Small intestine (tissue), 7 donors: ENCODE measurements around the gene CACTIN. TPM values are rescaled to one million over a fixed set of nuclear protein-coding genes. Genes with fewer than 3 reads are reported as not detected.

Source experiments
- DNase-seq, 2 donors: peaks; one replicate each; pipeline versions ENCODE4 v3.0.0 to v3.0.0-alpha.2; 2013
- FAIRE-seq: peaks from 2 replicates; lab custom pipeline; 2012; peaks lifted over from hg19 to GRCh38; lab: Jason Lieb, UNC
- H3K27ac ChIP-seq, 3 donors: one replicate each; pipeline ENCODE4 v1.5.1; 2013; ENCODE audit warnings: low read length in 2 of 3, mild to moderate bottlenecking in 2 of 3, control low read depth in 1 of 3, inconsistent platforms in 1 of 3, low read depth in 1 of 3, moderate library complexity in 1 of 3
- H3K27me3 ChIP-seq, 3 donors: one replicate each; pipeline ENCODE4 v1.6.1; 2013; ENCODE audit warnings: low read length in 3 of 3, inconsistent platforms in 1 of 3; ENCODE audit not compliant: control insufficient read depth in 3 of 3, insufficient read depth in 3 of 3
- H3K36me3 ChIP-seq, 3 donors: one replicate each; pipeline ENCODE4 v1.6.1; 2013; ENCODE audit warnings: low read length in 3 of 3, inconsistent platforms in 1 of 3, low read depth in 1 of 3, mild to moderate bottlenecking in 1 of 3, moderate library complexity in 1 of 3; ENCODE audit not compliant: control insufficient read depth in 3 of 3, insufficient read depth in 2 of 3
- H3K4me1 ChIP-seq, 3 donors: one replicate each; pipeline ENCODE4 v1.6.1; 2013; ENCODE audit warnings: low read length in 2 of 3, inconsistent platforms in 1 of 3, low read depth in 1 of 3, mild to moderate bottlenecking in 1 of 3, moderate library complexity in 1 of 3; ENCODE audit not compliant: control insufficient read depth in 3 of 3, insufficient read depth in 2 of 3
- H3K4me3 ChIP-seq, 3 donors: one replicate each; pipeline ENCODE4 v1.5.1; 2013; ENCODE audit warnings: low read length in 3 of 3, control low read depth in 1 of 3, inconsistent platforms in 1 of 3, low read depth in 1 of 3, mild to moderate bottlenecking in 1 of 3, moderate library complexity in 1 of 3
- H3K9me3 ChIP-seq, 2 donors: one replicate each; pipeline ENCODE4 v1.6.1; 2013; ENCODE audit warnings: low read depth in 1 of 2, low read length in 1 of 2; ENCODE audit not compliant: control insufficient read depth in 2 of 2, insufficient read depth in 1 of 2
- WGBS, 3 donors: extraction: QIAGEN DNeasy Blood & Tissue Kit; methylation state at CpG; one replicate each; pipeline ENCODE4 v1.1.7; 2013; 5-methylcytosine and 5-hydroxymethylcytosine counted together
- polyA plus RNA-seq, 4 donors: library from polyadenylated mRNA; stranded (reverse) in 3 of 4; unstranded in 1 of 4; fragments of 200-250 nt in 3 of 4; fragments of 120-200 nt in 1 of 4; gene quantifications; one replicate each; pipeline versions ENCODE4 v1.2.1 to v1.2.3, GENCODE V29; 2013
- donor health status: healthy with polysubstance abuse.
- donor health status: control.
- donor health status: control.
- donor health status: Bipolar disorder and iron deficiency.
- donor health status: healthy.

The CACTIN gene
- polyA plus RNA-seq, 4 donors: 11.9 to 16.9 (median 14.7) TPM

GRCh38 chr19:3637621-3638020 is 11.0 kb upstream of the CACTIN start:
- no peaks in the 10 kb centered on the region for H3K27me3 ChIP-seq
- 92 to 94% (median 92%) methylated on average over 16 to 23 of the region's 23 CpGs for WGBS, 3 donors
- no peaks in the 10 kb centered on the region for H3K4me1 ChIP-seq
- no peak overlapping the region for H3K4me3 ChIP-seq
- DNase-seq: no peak
- no peak for FAIRE-seq
- peaks cover 2 to 82% (median 6%) of the 10 kb centered on the region in 3 donors for H3K36me3 ChIP-seq
- no peak overlapping the region for H3K27ac ChIP-seq
- no peaks in the 10 kb centered on the region for H3K9me3 ChIP-seq

DNA sequence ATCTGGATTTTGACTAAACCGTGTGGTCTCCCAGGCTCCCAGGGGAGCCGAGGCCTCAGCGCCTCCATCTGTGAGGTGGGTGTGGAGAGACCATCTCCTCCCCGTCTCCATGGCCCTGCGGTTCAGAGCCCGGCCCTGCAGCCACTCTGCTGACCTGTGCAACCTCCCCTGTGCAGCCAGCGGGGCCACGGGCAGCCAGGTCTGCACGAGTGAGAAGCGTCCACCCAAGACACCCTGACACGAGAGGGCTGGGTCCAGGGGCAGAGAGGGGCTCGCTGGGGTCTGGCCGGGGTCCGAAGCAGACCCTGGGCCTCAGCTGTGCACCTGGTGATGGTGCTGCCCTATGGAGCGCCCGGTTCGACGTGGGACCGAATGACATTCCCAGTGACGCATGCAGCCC is 10.4 kb upstream of the CACTIN start:
- 90 to 93% (median 92%) methylated on average over 19 to 20 of the region's 20 CpGs for WGBS, 3 donors
- H3K27ac ChIP-seq: no peak overlapping the region
- DNase-seq: no peak
- no peaks in the 10 kb centered on the region for H3K4me1 ChIP-seq
- H3K27me3 ChIP-seq: no peaks in the 10 kb centered on the region
- no peak for FAIRE-seq
- H3K36me3 ChIP-seq: peaks cover 2 to 82% (median 11%) of the 10 kb centered on the region in 3 donors
- no peak overlapping the region for H3K4me3 ChIP-seq
- no peaks in the 10 kb centered on the region for H3K9me3 ChIP-seq

GRCh38 chr19:3636506-3636905 is 9.9 kb upstream of the CACTIN start:
- H3K4me1 ChIP-seq: no peaks in the 10 kb centered on the region
- FAIRE-seq: no peak
- H3K4me3 ChIP-seq: no peak overlapping the region
- no peak overlapping the region for H3K27ac ChIP-seq
- H3K27me3 ChIP-seq: no peaks in the 10 kb centered on the region
- peaks cover 2 to 82% (median 14%) of the 10 kb centered on the region in 3 donors for H3K36me3 ChIP-seq
- DNase-seq: no peak
- 91 to 95% (median 93%) methylated on average over 20 of the region's 20 CpGs for WGBS, 3 donors
- no peaks in the 10 kb centered on the region for H3K9me3 ChIP-seq

DNA sequence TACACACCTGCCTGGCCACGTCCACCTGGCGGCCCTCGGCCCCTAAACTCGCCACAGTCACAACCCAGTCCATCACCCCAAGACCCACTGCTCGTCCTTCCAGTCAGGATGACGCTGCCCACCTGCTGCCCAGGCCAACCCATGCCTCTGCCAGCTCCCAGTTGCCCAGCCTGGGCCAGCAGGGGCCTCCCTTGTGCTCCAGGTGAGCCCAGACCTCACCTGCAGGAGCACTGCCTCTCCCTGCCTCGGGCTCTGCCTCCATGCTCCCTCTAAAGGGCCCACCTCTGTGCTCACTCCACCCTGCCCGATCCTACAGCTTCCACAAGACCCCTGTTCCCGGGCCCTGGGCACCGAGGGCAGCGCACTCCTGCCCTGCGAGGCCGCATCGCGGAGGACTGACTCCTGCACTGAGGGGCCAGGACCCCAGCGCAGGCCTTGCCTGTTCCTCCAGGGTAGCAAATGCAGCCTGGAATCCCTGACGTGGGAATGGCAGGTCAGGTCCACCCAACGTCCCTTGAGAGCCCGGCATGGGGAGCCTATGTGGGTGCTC is 8.0 kb upstream of the CACTIN start:
- no peaks in the 10 kb centered on the region for H3K4me1 ChIP-seq
- FAIRE-seq (no peak), DNase-seq (no peak)
- 93% methylated on average over 19 of the region's 19 CpGs for WGBS, 3 donors
- H3K36me3 ChIP-seq: peaks cover 2 to 82% (median 12%) of the 10 kb centered on the region in 3 donors
- H3K27ac ChIP-seq: no peak overlapping the region
- no peaks in the 10 kb centered on the region for H3K9me3 ChIP-seq
- H3K27me3 ChIP-seq: no peaks in the 10 kb centered on the region
- H3K4me3 ChIP-seq: no peak overlapping the region

- Histone ChIP-seq H3K27me3 (no peaks in the 10 kb centered on the region), H3K27ac (no peak overlapping the region), H3K4me1 (no peaks in the 10 kb centered on the region), H3K4me3 (no peak overlapping the region), H3K36me3 (peaks cover under 1 to 72% (median 9%) of the 10 kb centered on the region in 3 donors), H3K9me3 (no peaks in the 10 kb centered on the region)
- FAIRE-seq: no peak
- DNase-seq: no peak
- WGBS, 3 donors: 86 to 90% (median 89%) methylated on average over 13 to 22 of the region's 22 CpGs
Measured at GRCh38 chr19:3633559-3633988, 7.0 kb upstream of the CACTIN start.

DNA sequence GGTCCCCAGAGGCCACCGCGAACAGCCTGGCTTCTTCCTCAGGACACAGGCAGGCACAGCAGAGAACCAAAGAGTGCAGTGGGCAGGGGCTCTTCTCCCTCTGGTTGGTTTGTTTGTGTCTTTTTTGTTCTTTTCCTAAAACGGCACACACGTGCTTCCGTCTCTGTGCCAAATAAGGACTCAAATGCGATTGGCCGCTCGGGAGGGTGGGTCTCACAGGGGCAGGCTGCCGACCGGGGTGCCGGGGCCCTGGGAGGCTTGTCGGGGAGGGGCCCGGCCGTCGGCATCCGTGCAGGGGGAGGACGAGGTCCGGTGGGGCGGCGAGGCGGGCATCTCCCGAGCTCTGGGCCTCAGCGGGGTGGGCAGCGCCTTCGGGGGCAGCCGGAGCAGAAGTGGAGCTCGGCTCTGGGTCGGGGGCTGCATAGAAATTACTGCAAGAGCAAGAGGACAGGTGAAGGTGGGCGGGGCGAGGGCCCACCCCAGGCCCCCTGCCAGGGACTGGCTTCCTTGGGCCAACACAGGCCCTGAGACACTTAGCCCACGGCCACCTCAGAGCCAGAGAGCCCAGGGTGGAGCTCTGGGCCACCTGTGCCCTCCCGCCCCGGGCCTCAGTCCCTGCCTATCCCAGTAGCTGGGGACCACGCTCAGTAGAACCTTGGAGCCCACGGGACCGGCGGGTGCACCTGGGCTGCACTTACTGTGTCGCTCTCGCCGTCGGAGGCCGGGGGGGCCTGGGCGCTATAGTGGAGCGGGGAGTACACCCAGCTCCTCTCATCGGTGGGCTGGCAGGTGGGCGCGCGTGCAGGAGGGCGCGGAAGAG is 6.4 kb upstream of the CACTIN start:
- DNase-seq (no peak), FAIRE-seq (no peak)
- H3K4me1 ChIP-seq: no peaks in the 10 kb centered on the region
- peaks cover 0 to 66% (median 9%) of the 10 kb centered on the region in 3 donors for H3K36me3 ChIP-seq
- no peak overlapping the region for H3K27ac ChIP-seq
- no peaks in the 10 kb centered on the region for H3K9me3 ChIP-seq
- 87 to 90% (median 89%) methylated on average over 38 to 50 of the region's 50 CpGs for WGBS, 3 donors
- no peak overlapping the region for H3K4me3 ChIP-seq
- no peaks in the 10 kb centered on the region for H3K27me3 ChIP-seq

DNA sequence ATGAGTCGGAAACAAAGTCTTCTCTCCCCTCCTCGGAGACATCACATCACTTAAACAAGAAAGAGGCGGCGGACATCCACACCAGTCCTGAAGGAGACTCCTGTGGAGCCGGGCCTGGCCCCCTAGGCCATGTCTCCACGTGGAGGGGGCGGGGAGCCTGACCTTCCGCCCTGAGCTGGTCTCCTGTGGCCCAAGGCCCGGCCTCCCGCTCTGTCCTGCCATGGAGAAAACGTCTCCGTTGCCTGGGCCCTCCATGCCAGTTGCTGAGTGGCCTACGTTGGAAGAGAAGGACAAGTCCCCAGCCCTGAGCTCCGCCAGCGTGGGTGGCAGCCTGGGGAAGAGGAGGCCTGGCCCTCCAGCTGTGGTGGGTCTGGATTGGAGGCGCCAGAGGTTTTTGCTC is 5.5 kb upstream of the CACTIN start:
- Histone ChIP-seq H3K9me3 (no peaks in the 10 kb centered on the region), H3K36me3 (peaks cover 0 to 59% (median 9%) of the 10 kb centered on the region in 3 donors), H3K4me3 (no peak overlapping the region), H3K27me3 (no peaks in the 10 kb centered on the region), H3K4me1 (peaks cover 0 to 2% (median 0%) of the 10 kb centered on the region in 3 donors), H3K27ac (no peak overlapping the region)
- DNase-seq (no peak), FAIRE-seq (no peak)
- 87 to 90% (median 88%) methylated on average over 13 to 16 of the region's 16 CpGs for WGBS, 3 donors

- DNase-seq (no peak), FAIRE-seq (no peak)
- WGBS, 3 donors: 89 to 93% (median 91%) methylated on average over 39 to 43 of the region's 43 CpGs
Measured at GRCh38 chr19:3631053-3631861, 4.7 kb upstream of the CACTIN start.

More at GRCh38 chr19:3631053-3631861, 4.7 kb upstream of the CACTIN start:
- Histone ChIP-seq H3K27ac (no peak overlapping the region), H3K4me1 (peaks cover 0 to 2% (median 0%) of the 10 kb centered on the region in 3 donors), H3K9me3 (no peaks in the 10 kb centered on the region), H3K27me3 (no peaks in the 10 kb centered on the region), H3K36me3 (peaks cover 0 to 51% (median 9%) of the 10 kb centered on the region in 3 donors), H3K4me3 (no peak overlapping the region)
